ENCODE data around the gene GAPVD1. TPM values are rescaled to one million over a fixed set of nuclear protein-coding genes. Genes with fewer than 3 reads are reported as not detected.

Gene GAPVD1
- total and polyA plus RNA-seq, 2 of the 8 experiments (the other 6 are each of a cell fraction or from before 2014, with no cell fraction given): 5.5 to 40.5 TPM

- no peak for TF ChIP-seq ATF2 (IDR thresholded peaks at IDR 0.05; ENCODE audit: low read length)
- no peak for TF ChIP-seq SIX5 (IDR thresholded peaks at IDR 0.05; ENCODE audit: low read depth, low read length)
- TF ChIP-seq TCF12 (IDR thresholded peaks at IDR 0.05; ENCODE audit: low read depth, low read length): no peak
Observed at GRCh38 chr9:125337236-125337635, 75.6 kb downstream of the GAPVD1 start (continued).
